Tibial nerve (tissue), 4 donors: ENCODE data around the gene GRM7.

Experiments
- CTCF ChIP-seq, 5 experiments: fragments of 200-600 bp in 3 of 5; fragments of 450-650 bp in 2 of 5; sonication (generic) in 3 of 5; IDR thresholded peaks; one replicate each; pipeline ENCODE4 v1.5.1; 2016 to 2019; ENCODE audit warnings: antibody characterized with exemption in 5 of 5, mild to moderate bottlenecking in 3 of 5, moderate library complexity in 2 of 5
- EP300 ChIP-seq, 2 donors: sonication (generic); formaldehyde crosslinking; IDR thresholded peaks; one replicate each; pipeline ENCODE4 v1.6.1; 2017; ENCODE audit warnings: antibody characterized with exemption in 2 of 2, mild to moderate bottlenecking in 1 of 2
- POLR2A ChIP-seq, 2 donors: fragments of 450-650 bp; IDR thresholded peaks; one replicate each; pipeline ENCODE4 v1.6.1; 2017; ENCODE audit warnings: antibody characterized with exemption in 2 of 2, mild to moderate bottlenecking in 2 of 2, moderate library complexity in 2 of 2

GRCh38 chr3:7788881-7789280 lies 928.0 kb downstream of the GRM7 start:
- TF ChIP-seq CTCF (IDR thresholded peaks at IDR 0.05) (no peak), EP300 (IDR thresholded peaks at IDR 0.05) (no peak), POLR2A (IDR thresholded peaks at IDR 0.05) (no peak)
